Transverse colon (tissue), 3 donors: ENCODE measurements around the gene TRAFD1.

Experiments used
- EP300 ChIP-seq: sonication (generic); formaldehyde crosslinking; IDR thresholded peaks from one replicate; pipeline ENCODE4 v1.6.1; 2017; ENCODE audit warnings: antibody characterized with exemption, low read depth
- POLR2A ChIP-seq: fragments of 450-650 bp; IDR thresholded peaks from one replicate; pipeline ENCODE4 v1.6.1; 2016; ENCODE audit warnings: antibody characterized with exemption, mild to moderate bottlenecking, moderate library complexity
- TF ChIP-seq, protein P1 (sequence below), 5 experiments: fragments of 200-600 bp in 3 of 5; fragments of 450-650 bp in 2 of 5; sonication (generic) in 3 of 5; IDR thresholded peaks; 1 replicate in 2 of 5; 2 replicates in 3 of 5; pipeline ENCODE4 v1.5.1; 2016 to 2017; ENCODE audit warnings: antibody characterized with exemption in 5 of 5, inconsistent platforms in 3 of 5, mild to moderate bottlenecking in 2 of 5, moderate library complexity in 1 of 5

DNA sequence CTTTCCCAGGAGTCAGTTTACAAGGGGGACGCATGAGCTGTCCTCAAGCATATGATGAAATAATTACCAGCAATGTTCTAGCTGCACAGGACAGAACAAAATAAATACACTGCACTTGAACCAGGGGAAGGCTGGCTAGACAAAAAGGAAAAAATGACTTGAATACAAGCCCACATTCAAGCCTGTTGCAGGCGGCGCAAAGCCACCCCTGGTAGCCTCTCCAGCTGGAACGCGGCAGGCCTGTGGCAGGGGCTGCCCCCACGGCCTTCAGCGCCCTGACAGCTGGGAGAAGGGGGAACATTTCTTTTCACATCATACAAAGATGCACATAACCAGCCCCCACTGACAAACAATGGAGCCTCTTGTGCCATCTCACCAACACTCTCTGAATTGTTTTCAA is 57.1 kb downstream of the TRAFD1 start:
- TF ChIP-seq, protein P1, sequence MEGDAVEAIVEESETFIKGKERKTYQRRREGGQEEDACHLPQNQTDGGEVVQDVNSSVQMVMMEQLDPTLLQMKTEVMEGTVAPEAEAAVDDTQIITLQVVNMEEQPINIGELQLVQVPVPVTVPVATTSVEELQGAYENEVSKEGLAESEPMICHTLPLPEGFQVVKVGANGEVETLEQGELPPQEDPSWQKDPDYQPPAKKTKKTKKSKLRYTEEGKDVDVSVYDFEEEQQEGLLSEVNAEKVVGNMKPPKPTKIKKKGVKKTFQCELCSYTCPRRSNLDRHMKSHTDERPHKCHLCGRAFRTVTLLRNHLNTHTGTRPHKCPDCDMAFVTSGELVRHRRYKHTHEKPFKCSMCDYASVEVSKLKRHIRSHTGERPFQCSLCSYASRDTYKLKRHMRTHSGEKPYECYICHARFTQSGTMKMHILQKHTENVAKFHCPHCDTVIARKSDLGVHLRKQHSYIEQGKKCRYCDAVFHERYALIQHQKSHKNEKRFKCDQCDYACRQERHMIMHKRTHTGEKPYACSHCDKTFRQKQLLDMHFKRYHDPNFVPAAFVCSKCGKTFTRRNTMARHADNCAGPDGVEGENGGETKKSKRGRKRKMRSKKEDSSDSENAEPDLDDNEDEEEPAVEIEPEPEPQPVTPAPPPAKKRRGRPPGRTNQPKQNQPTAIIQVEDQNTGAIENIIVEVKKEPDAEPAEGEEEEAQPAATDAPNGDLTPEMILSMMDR (IDR thresholded peaks at IDR 0.05) = no peak
- TF ChIP-seq POLR2A = no peak
- no peak for TF ChIP-seq EP300
